ENCODE data around the gene PXMP4.

Gene PXMP4

GRCh38 chr20:33696448-33696847, 23.7 kb downstream of the PXMP4 start:
- TF ChIP-seq CTCF (conservative IDR thresholded peaks at IDR 0.05; ENCODE audit: low read depth, low read length): no peak
- no peak for DNase-seq (ENCODE audit: low read depth)

GRCh38 chr20:33694639-33695012, 25.5 kb downstream of the PXMP4 start:
- H3K4me3 ChIP-seq (ENCODE audit: low read length): no peak overlapping the region
- TF ChIP-seq CTCF (conservative IDR thresholded peaks at IDR 0.05; ENCODE audit: low read depth, low read length): no peak
- DNase-seq (ENCODE audit: low read depth): no peak

More at GRCh38 chr20:33696448-33696847, 23.7 kb downstream of the PXMP4 start:
- no peak overlapping the region for H3K4me3 ChIP-seq (ENCODE audit: low read length)

- no peak for DNase-seq (ENCODE audit: low read depth)
- H3K4me3 ChIP-seq (ENCODE audit: low read length): no peak overlapping the region
- TF ChIP-seq CTCF (conservative IDR thresholded peaks at IDR 0.05; ENCODE audit: low read depth, low read length): no peak
Measured at GRCh38 chr20:33693741-33694638, 26.1 kb downstream of the PXMP4 start.

- no peak for TF ChIP-seq CTCF (conservative IDR thresholded peaks at IDR 0.05; ENCODE audit: low read depth, low read length)
- no peak for DNase-seq (ENCODE audit: low read depth)
- no peak overlapping the region for H3K4me3 ChIP-seq (ENCODE audit: low read length)
Measured at GRCh38 chr20:33693289-33693688, 26.8 kb downstream of the PXMP4 start.

- H3K4me3 ChIP-seq (ENCODE audit: low read length): no peak overlapping the region
- no peak for DNase-seq (ENCODE audit: low read depth)
- TF ChIP-seq CTCF (conservative IDR thresholded peaks at IDR 0.05; ENCODE audit: low read depth, low read length): no peak
Measured at GRCh38 chr20:33689973-33690372, 30.1 kb downstream of the PXMP4 start.

GRCh38 chr20:33689493-33689892, 30.6 kb downstream of the PXMP4 start:
- no peak overlapping the region for H3K4me3 ChIP-seq (ENCODE audit: low read length)
- DNase-seq (ENCODE audit: low read depth): no peak

More at GRCh38 chr20:33689493-33689892, 30.6 kb downstream of the PXMP4 start:
- TF ChIP-seq CTCF (conservative IDR thresholded peaks at IDR 0.05; ENCODE audit: low read depth, low read length): no peak

Data from retinal pigment epithelial cell (primary cell).